ENCODE measurements around the gene GALK1. TPM values are rescaled to one million over a fixed set of nuclear protein-coding genes. Genes with fewer than 3 reads are reported as not detected.
A peak's percentile ranks its signal among the peaks of the same experiment; 100 is the strongest.

The GALK1 gene
- total and polyA plus RNA-seq, 2 of the 13 experiments (the other 11 are each of a cell fraction or from before 2014, with no cell fraction given) = 59.9 to 93.6 TPM

DNA sequence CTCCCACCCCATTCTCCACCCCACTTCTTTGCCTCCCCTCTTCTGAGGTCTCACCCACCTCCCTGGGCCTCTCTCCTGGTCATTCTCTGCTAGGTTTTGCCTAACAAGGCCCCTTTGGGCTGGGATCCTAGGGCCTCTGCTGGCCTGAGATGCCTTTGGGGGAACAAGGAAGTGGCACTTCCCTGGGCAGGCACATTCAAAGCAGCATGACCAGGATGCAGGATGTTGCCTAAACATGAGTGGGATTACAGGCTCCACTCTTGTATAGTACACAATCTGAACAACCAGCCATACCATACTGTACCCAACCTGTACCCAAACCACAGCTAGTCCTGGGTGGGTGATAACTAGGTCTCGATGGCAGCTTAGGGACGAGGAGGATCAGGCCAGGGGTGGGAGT lies 9.0 kb downstream of the GALK1 start:
- H3K36me3 ChIP-seq (replicated peaks in 1 of 2; ENCODE audit: control insufficient read depth in 1 of 2, insufficient read depth in 2 of 2, low read length in 2 of 2) = no peaks in the 10 kb centered on the region
- no peaks in the 10 kb centered on the region for H3K9me3 ChIP-seq (ENCODE audit: low read length)
- H3K27me3 ChIP-seq (ENCODE audit: control insufficient read depth in 1 of 2, insufficient read depth in 2 of 2, low read length in 2 of 2) = no peaks in the 10 kb centered on the region
- H3K9ac ChIP-seq (ENCODE audit: insufficient read depth, low read depth, low read length) = no peak overlapping the region
- FAIRE-seq = no peak
- intact Hi-C loops (cut with micrococcal nuclease; ENCODE audit: unreplicated experiment) = no loop called here
- no peaks in the 10 kb centered on the region for H4K20me1 ChIP-seq (ENCODE audit: insufficient read depth, low read length)
- peaks cover 60% of the 10 kb centered on the region for H3K4me1 ChIP-seq (ENCODE audit: insufficient read depth, low read length)
- WGBS (ENCODE audit: low lambda C conversion rate) = 100% methylated on average over 2 of the region's 2 CpGs
- no peak overlapping the region for H3K4me2 ChIP-seq (ENCODE audit: low read depth, low read length)
- in situ Hi-C loops (cut with HindIII; ENCODE audit: extremely low pct_ligation_motif_present, low pct_unique_long_range_greater_than_20kb) = loop anchor here (10.0 kb wide), 1 partner anchor 141 kb away; no protein-coding TSS in a partner anchor
- H3K79me2 ChIP-seq (ENCODE audit: insufficient read depth, low read length) = no peaks in the 10 kb centered on the region
- CTCF ChIA-PET (ENCODE audit: low intra/inter-chr PET ratio, low total read pairs) = no interaction called here
- POLR2A ChIA-PET = interaction anchor here (4.4 to 5.8 kb wide), 3 partner anchors 8 to 24 kb away, joined by 49 to 116 read pairs (median 66); partner anchors contain the start of gene GALK1
- DNase-seq (ENCODE audit: low spot score) = no peak
- H2AFZ ChIP-seq (ENCODE audit: low read length) = no peak overlapping the region
- TF ChIP-seq POLR2A (IDR thresholded peaks at IDR 0.05; ENCODE audit: insufficient read depth in 1 of 2, low read depth in 2 of 2, low read length in 2 of 2) (peak in 1 of 2 experiments; percentile 44; a peak in 1 of 4 replicates), BORCS8-MEF2B (CRISPR knock-in tag; IDR thresholded peaks at IDR 0.05) (no peak), ZNF33B (CRISPR knock-in tag; IDR thresholded peaks at IDR 0.05) (no peak), NFRKB (IDR thresholded peaks at IDR 0.05) (no peak)
- TF ChIP-seq, protein P1, sequence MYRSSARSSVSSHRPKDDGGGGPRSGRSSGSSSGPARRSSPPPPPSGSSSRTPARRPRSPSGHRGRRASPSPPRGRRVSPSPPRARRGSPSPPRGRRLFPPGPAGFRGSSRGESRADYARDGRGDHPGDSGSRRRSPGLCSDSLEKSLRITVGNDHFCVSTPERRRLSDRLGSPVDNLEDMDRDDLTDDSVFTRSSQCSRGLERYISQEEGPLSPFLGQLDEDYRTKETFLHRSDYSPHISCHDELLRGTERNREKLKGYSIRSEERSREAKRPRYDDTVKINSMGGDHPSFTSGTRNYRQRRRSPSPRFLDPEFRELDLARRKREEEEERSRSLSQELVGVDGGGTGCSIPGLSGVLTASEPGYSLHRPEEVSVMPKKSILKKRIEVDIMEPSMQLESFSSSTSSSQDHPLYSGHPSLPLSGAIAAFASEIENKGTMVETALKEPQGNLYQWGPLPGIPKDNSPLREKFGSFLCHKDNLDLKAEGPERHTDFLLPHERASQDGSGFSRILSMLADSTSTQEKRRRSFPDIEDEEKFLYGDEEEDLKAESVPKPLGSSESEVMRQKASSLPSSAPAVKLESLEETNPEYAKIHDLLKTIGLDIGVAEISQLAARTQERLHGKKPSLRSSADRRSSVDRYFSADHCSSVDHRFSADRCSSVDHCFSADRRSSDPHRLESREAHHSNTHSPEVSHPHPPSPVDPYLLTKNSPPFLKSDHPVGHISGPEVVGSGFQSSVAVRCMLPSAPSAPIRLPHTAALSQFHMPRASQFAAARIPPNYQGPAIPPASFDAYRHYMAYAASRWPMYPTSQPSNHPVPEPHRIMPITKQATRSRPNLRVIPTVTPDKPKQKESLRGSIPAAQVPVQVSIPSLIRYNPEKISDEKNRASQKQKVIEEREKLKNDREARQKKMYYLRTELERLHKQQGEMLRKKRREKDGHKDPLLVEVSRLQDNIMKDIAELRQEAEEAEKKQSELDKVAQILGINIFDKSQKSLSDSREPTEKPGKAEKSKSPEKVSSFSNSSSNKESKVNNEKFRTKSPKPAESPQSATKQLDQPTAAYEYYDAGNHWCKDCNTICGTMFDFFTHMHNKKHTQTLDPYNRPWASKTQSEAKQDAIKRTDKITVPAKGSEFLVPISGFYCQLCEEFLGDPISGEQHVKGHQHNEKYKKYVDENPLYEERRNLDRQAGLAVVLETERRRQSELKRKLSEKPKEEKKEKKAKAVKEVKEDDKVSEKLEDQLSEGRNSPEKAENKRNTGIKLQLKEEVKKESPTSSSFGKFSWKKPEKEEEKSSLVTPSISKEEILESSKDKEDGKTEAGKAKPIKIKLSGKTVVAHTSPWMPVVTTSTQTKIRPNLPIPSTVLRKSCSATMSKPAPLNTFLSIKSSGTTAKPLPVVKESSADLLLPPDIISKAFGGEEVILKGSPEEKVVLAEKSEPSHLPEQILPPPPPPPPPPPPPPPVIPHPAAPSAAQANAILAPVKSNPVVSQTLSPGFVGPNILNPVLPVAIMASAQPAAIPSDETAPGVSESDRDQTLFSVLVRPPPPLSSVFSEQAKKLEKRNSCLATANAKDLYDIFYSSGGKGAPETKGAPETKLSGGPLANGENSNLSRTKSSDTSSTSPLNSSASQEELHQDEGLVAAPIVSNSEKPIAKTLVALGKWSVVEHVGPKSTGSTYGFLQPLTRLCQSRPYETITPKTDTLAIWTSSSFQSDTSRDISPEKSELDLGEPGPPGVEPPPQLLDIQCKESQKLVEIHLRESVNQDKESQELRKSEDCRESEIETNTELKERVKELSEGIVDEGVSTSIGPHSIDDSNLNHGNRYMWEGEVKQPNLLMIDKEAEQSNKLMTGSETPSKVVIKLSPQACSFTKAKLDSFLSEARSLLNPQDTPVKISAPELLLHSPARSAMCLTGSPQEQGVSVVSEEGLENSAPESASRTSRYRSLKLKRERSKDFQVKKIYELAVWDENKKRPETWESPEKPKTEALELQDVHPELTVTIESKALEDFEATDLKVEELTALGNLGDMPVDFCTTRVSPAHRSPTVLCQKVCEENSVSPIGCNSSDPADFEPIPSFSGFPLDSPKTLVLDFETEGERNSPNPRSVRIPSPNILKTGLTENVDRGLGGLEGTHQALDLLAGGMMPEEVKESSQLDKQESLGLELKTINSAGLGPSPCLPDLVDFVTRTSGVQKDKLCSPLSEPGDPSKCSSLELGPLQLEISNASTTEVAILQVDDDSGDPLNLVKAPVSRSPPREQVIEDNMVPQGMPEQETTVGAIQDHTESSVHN (CRISPR knock-in tag; IDR thresholded peaks at IDR 0.05) = 0 out of 2 replicates have a peak, but pooled peaks have one; percentile 17
- ATAC-seq = no peak
- BruUV-seq (replicated peaks) = no TSS peak
- H3K27ac ChIP-seq (ENCODE audit: extremely low read length, insufficient read depth, low read length) = no peak overlapping the region
- no peak overlapping the region for H3K4me3 ChIP-seq (replicated peaks in 1 of 3; ENCODE audit: insufficient read depth in 1 of 3, low read depth in 2 of 3, low read length in 3 of 3)

Data from HepG2 (cell line).